ENCODE results near the gene LRG1.

The LRG1 gene

DNA sequence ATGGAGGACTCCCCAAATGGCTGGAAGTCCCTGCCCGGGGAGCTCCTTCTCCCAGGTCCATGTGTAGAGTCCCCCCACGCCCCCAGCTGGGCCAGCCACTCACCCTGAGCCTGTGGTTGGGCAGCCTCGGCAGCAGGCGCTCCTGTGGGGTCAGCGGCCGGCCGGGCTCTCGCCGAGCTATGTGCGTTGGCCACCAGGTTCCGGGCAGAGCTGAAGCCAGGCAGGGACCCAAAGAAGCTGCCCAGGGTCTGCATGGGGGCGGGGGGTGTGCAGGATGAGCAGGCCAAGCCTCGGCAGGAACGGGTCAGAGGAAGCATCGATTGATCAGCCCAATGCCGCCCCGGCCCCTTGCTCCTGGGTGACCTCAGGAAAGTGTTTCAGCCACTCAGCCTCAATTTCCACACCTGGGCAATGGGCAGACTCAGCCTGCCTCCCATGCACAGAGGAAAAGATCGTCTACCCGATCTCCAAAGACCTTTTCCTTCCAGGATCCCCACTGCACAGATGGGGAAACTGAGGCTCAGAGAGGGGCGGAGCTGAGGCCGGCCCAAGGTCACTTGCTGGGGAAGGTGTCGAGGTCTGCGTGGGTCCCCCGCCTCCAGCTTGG, 22.3 kb downstream of the LRG1 start:
- peaks cover 4% of the 10 kb centered on the region for H3K27me3 ChIP-seq (ENCODE audit: control insufficient read depth, insufficient read depth, low read length)
- H3K4me1 ChIP-seq (ENCODE audit: control insufficient read depth, insufficient read depth, low read length), result peaks cover 17% of the 10 kb centered on the region
- no peaks in the 10 kb centered on the region for H3K9me3 ChIP-seq (ENCODE audit: control insufficient read depth, low read length)
- H3K4me3 ChIP-seq (ENCODE audit: low read length), result no peak overlapping the region
- H3K9ac ChIP-seq (ENCODE audit: low read length), result no peak overlapping the region
- H3K36me3 ChIP-seq (ENCODE audit: control insufficient read depth, insufficient read depth, low read length), result no peaks in the 10 kb centered on the region

- Histone ChIP-seq H3K27me3 (ENCODE audit: control insufficient read depth, insufficient read depth, low read length) (peaks cover 4% of the 10 kb centered on the region), H3K9me3 (ENCODE audit: control insufficient read depth, low read length) (no peaks in the 10 kb centered on the region), H3K4me1 (ENCODE audit: control insufficient read depth, insufficient read depth, low read length) (peaks cover 17% of the 10 kb centered on the region), H3K36me3 (ENCODE audit: control insufficient read depth, insufficient read depth, low read length) (no peaks in the 10 kb centered on the region), H3K9ac (ENCODE audit: low read length) (no peak overlapping the region), H3K4me3 (ENCODE audit: low read length) (no peak overlapping the region)
These were observed 22.9 kb downstream of the LRG1 start for GRCh38 chr19:4516939-4517300.

- Histone ChIP-seq H3K27me3 (ENCODE audit: control insufficient read depth, insufficient read depth, low read length) (peaks cover 4% of the 10 kb centered on the region), H3K4me3 (ENCODE audit: low read length) (no peak overlapping the region), H3K36me3 (ENCODE audit: control insufficient read depth, insufficient read depth, low read length) (no peaks in the 10 kb centered on the region), H3K9me3 (ENCODE audit: control insufficient read depth, low read length) (no peaks in the 10 kb centered on the region), H3K9ac (ENCODE audit: low read length) (no peak overlapping the region), H3K4me1 (ENCODE audit: control insufficient read depth, insufficient read depth, low read length) (peaks cover 17% of the 10 kb centered on the region)
These were observed 23.5 kb downstream of the LRG1 start for GRCh38 chr19:4516199-4516938.

DNA sequence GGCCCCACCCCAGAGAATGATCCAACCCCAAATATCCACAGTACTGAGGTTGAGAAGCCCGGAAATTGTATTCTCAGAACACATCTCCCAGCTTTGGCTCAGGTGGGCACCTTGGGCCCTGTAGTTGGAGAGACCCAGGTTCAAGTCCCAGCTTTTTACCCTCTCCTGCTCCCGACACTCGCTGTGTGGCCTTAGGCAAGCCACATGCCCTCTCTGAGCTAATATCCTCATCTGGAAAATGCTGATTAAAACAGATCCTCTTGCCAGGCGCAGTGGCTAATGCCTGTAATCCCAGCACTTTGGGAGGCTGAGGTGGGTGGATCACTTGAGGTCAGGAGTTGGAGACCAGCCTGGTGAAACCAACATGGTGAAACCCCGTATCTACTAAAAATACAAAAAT, 24.1 kb downstream of the LRG1 start:
- peaks cover 4% of the 10 kb centered on the region for H3K27me3 ChIP-seq (ENCODE audit: control insufficient read depth, insufficient read depth, low read length)
- H3K36me3 ChIP-seq (ENCODE audit: control insufficient read depth, insufficient read depth, low read length), result no peaks in the 10 kb centered on the region
- H3K9me3 ChIP-seq (ENCODE audit: control insufficient read depth, low read length), result no peaks in the 10 kb centered on the region
- no peak overlapping the region for H3K4me3 ChIP-seq (ENCODE audit: low read length)
- H3K9ac ChIP-seq (ENCODE audit: low read length), result no peak overlapping the region
- H3K4me1 ChIP-seq (ENCODE audit: control insufficient read depth, insufficient read depth, low read length), result peaks cover 17% of the 10 kb centered on the region

GRCh38 chr19:4513248-4513647, 26.6 kb downstream of the LRG1 start:
- Histone ChIP-seq H3K9ac (ENCODE audit: low read length) (no peak overlapping the region), H3K4me1 (ENCODE audit: control insufficient read depth, insufficient read depth, low read length) (peaks cover 3% of the 10 kb centered on the region), H3K4me3 (ENCODE audit: low read length) (no peak overlapping the region), H3K9me3 (ENCODE audit: control insufficient read depth, low read length) (no peaks in the 10 kb centered on the region), H3K27me3 (ENCODE audit: control insufficient read depth, insufficient read depth, low read length) (no peaks in the 10 kb centered on the region), H3K36me3 (ENCODE audit: control insufficient read depth, insufficient read depth, low read length) (no peaks in the 10 kb centered on the region)

DNA sequence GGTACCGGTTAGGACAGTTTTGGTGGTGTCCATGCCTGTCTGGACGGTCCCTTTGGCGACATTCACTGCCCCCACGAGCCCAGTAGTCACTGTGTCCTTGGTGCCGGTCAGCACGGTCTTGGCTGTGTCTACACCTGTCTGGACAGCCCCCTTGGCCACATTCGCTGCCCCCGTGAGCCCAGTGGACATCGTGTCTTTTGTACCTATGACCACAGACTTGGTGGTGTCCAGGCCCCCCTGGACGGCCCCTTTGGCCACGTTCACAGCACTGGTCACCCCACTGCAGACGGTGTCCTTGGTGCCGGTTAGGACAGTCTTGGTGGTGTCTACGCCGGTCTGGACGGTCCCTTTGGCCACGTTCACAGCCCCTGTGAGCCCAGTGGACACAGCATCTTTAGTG, 27.8 kb downstream of the LRG1 start:
- Histone ChIP-seq H3K36me3 (ENCODE audit: control insufficient read depth, insufficient read depth, low read length) (no peaks in the 10 kb centered on the region), H3K9me3 (ENCODE audit: control insufficient read depth, low read length) (no peaks in the 10 kb centered on the region), H3K4me3 (ENCODE audit: low read length) (no peak overlapping the region), H3K27me3 (ENCODE audit: control insufficient read depth, insufficient read depth, low read length) (no peaks in the 10 kb centered on the region), H3K4me1 (ENCODE audit: control insufficient read depth, insufficient read depth, low read length) (no peaks in the 10 kb centered on the region), H3K9ac (ENCODE audit: low read length) (no peak overlapping the region)

DNA sequence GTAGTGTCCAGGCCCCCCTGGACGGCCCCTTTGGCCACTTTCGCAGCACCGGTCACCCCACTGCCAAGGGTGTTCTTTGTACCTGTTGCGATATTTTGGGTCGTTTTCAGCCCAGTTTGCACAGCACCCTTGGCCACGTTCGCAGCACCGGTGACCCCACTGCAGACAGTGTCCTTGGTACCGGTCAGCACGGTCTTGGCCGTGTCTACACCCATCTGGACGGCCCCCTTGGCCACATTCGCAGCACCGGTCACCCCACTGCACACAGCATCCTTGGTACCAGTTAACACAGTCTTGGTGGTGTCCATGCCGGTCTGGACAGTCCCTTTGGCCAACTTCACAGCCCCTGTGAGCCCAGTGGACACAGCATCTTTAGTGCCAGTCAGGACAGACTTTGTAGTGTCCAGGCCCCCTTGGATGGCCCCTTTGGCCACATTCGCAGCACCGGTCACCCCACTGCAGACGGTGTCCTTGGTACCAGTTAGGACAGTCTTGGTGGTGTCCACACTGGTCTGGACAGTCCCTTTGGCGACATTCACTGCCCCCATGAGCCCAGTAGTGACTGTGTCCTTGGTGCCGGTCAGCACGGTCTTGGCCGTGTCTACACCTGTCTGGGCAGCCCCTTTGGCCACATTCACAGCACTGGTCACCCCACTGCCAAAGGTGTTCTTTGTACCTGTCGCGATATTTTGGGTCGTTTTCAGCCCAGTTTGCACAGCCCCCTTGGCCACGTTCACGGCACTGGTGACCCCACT, 28.4 kb downstream of the LRG1 start:
- Histone ChIP-seq H3K27me3 (ENCODE audit: control insufficient read depth, insufficient read depth, low read length) (no peaks in the 10 kb centered on the region), H3K4me1 (ENCODE audit: control insufficient read depth, insufficient read depth, low read length) (no peaks in the 10 kb centered on the region), H3K36me3 (ENCODE audit: control insufficient read depth, insufficient read depth, low read length) (no peaks in the 10 kb centered on the region), H3K9ac (ENCODE audit: low read length) (no peak overlapping the region), H3K4me3 (ENCODE audit: low read length) (no peak overlapping the region), H3K9me3 (ENCODE audit: control insufficient read depth, low read length) (no peaks in the 10 kb centered on the region)

GRCh38 chr19:4510435-4511255, 29.2 kb downstream of the LRG1 start:
- Histone ChIP-seq H3K4me3 (ENCODE audit: low read length) (no peak overlapping the region), H3K4me1 (ENCODE audit: control insufficient read depth, insufficient read depth, low read length) (no peaks in the 10 kb centered on the region), H3K36me3 (ENCODE audit: control insufficient read depth, insufficient read depth, low read length) (no peaks in the 10 kb centered on the region), H3K9ac (ENCODE audit: low read length) (no peak overlapping the region), H3K27me3 (ENCODE audit: control insufficient read depth, insufficient read depth, low read length) (no peaks in the 10 kb centered on the region), H3K9me3 (ENCODE audit: control insufficient read depth, low read length) (no peaks in the 10 kb centered on the region)

DNA sequence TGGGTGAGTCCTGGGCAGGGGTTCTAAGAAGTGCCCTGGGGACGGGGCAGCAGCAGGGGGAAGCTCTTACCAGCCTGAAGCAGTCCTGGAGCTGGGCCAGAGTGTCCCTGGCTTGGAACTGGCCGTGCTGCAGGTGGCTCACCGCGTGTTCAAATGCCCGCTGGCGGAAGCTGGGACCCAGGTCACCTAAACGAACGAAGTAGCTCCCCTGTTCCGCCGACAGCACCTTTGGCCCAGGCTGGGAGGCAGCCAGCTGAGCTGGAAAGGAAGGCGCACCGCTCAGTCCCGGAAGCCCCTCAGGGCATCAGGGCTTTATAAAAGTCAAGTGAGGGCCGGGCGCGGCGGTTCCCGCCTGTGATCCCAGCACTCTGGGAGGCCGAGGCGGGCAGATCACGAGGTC, 31.1 kb downstream of the LRG1 start:
- H3K9me3 ChIP-seq (ENCODE audit: control insufficient read depth, low read length), result no peaks in the 10 kb centered on the region
- H3K4me3 ChIP-seq (ENCODE audit: low read length), result no peak overlapping the region
- H3K36me3 ChIP-seq (ENCODE audit: control insufficient read depth, insufficient read depth, low read length), result no peaks in the 10 kb centered on the region
- H3K4me1 ChIP-seq (ENCODE audit: control insufficient read depth, insufficient read depth, low read length), result no peaks in the 10 kb centered on the region
- no peaks in the 10 kb centered on the region for H3K27me3 ChIP-seq (ENCODE audit: control insufficient read depth, insufficient read depth, low read length)
- H3K9ac ChIP-seq (ENCODE audit: low read length), result no peak overlapping the region

- Histone ChIP-seq H3K9me3 (ENCODE audit: control insufficient read depth, low read length) (no peaks in the 10 kb centered on the region), H3K36me3 (ENCODE audit: control insufficient read depth, insufficient read depth, low read length) (no peaks in the 10 kb centered on the region), H3K4me3 (ENCODE audit: low read length) (no peak overlapping the region), H3K9ac (ENCODE audit: low read length) (no peak overlapping the region), H3K4me1 (ENCODE audit: control insufficient read depth, insufficient read depth, low read length) (no peaks in the 10 kb centered on the region), H3K27me3 (ENCODE audit: control insufficient read depth, insufficient read depth, low read length) (no peaks in the 10 kb centered on the region)
These were observed 32.0 kb downstream of the LRG1 start for GRCh38 chr19:4507804-4508203.

DNA sequence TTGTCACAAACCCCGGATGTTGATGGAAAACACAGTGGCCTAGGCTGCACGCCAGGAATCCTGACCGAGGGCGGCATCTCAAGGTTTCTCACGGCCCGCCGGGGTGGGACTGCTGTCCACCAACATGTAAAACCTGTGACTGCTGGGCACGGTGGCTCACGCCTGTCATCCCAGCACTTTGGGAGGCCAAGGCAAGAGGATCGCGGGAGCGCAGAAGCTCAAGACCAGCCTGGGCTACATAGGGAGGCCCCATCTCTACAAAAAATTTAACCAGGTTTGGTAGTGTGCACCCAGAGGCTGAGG, 32.7 kb downstream of the LRG1 start:
- Histone ChIP-seq H3K9ac (ENCODE audit: low read length) (no peak overlapping the region), H3K9me3 (ENCODE audit: control insufficient read depth, low read length) (no peaks in the 10 kb centered on the region), H3K27me3 (ENCODE audit: control insufficient read depth, insufficient read depth, low read length) (no peaks in the 10 kb centered on the region), H3K4me1 (ENCODE audit: control insufficient read depth, insufficient read depth, low read length) (no peaks in the 10 kb centered on the region), H3K36me3 (ENCODE audit: control insufficient read depth, insufficient read depth, low read length) (no peaks in the 10 kb centered on the region), H3K4me3 (ENCODE audit: low read length) (no peak overlapping the region)

Data from mucosa of stomach (tissue), 1 donor.